DOHH2 (cell line): ENCODE data around the gene CTNNA2.

Source experiments
- H3F3A ChIP-seq: fragments of 200-600 bp; sonication (generic), shearing (Covaris generic); 2 replicates; pipeline ENCODE4 v1.6.0; 2016; ENCODE audit warnings: antibody characterized with exemption, mild to moderate bottlenecking; ENCODE audit not compliant: control insufficient read depth, insufficient read depth
- H3K27ac ChIP-seq: fragments of 200-600 bp; sonication (generic); 2 replicates; pipeline ENCODE4 v1.5.1; 2014; ENCODE audit warnings: low read depth, mild to moderate bottlenecking, low read length, moderate library complexity
- H3K27me3 ChIP-seq: fragments of 200-600 bp; sonication (generic); 2 replicates; pipeline ENCODE4 v1.6.1; 2014; ENCODE audit warnings: mild to moderate bottlenecking, low read length, mixed read lengths; ENCODE audit not compliant: control insufficient read depth
- H3K36me3 ChIP-seq: fragments of 200-600 bp; sonication (generic); 2 replicates; pipeline ENCODE4 v1.6.1; 2014; ENCODE audit warnings: mild to moderate bottlenecking, low read length, moderate library complexity, mixed read lengths; ENCODE audit not compliant: control insufficient read depth
- H3K4me1 ChIP-seq: fragments of 200-600 bp; sonication (generic); 2 replicates; pipeline ENCODE4 v1.6.1; 2014; ENCODE audit warnings: mild to moderate bottlenecking, low read length, mixed read lengths; ENCODE audit not compliant: control insufficient read depth
- H3K4me2 ChIP-seq: fragments of 200-600 bp; sonication (generic); 2 replicates; pipeline ENCODE4 v1.6.0; 2014; ENCODE audit warnings: mild to moderate bottlenecking, low read length, moderate library complexity
- H3K4me3 ChIP-seq: fragments of 200-600 bp; sonication (generic); 2 replicates; pipeline ENCODE4 v1.5.1; 2014; ENCODE audit warnings: mild to moderate bottlenecking, low read length, mixed read lengths
- H3K79me2 ChIP-seq: fragments of 200-600 bp; sonication (generic); 2 replicates; pipeline ENCODE4 v1.6.1; 2014; ENCODE audit warnings: mild to moderate bottlenecking, low read length, mixed read lengths; ENCODE audit not compliant: control insufficient read depth
- H3K9me2 ChIP-seq: fragments of 200-600 bp; sonication (generic); replicated peaks from 2 replicates; pipeline ENCODE4 v1.6.1; 2014; ENCODE audit warnings: mild to moderate bottlenecking, low read length, mixed read lengths; ENCODE audit not compliant: control insufficient read depth
- H3K9me3 ChIP-seq: fragments of 200-600 bp; sonication (generic); 2 replicates; pipeline ENCODE4 v1.6.1; 2014; ENCODE audit warnings: antibody characterized with exemption, low read length, mixed read lengths; ENCODE audit not compliant: control insufficient read depth, insufficient read depth
- H4K20me1 ChIP-seq: fragments of 200-600 bp; sonication (generic); 2 replicates; pipeline ENCODE4 v1.6.0; 2014; ENCODE audit warnings: low read depth, mild to moderate bottlenecking, antibody characterized with exemption, low read length, moderate library complexity; ENCODE audit not compliant: control insufficient read depth, insufficient read depth
- CTCF ChIP-seq: fragments of 200-600 bp; sonication (generic); IDR thresholded peaks from one replicate; pipeline ENCODE4 v1.5.1; 2014; ENCODE audit warnings: antibody characterized with exemption, mild to moderate bottlenecking, low read depth, low read length; ENCODE audit not compliant: poor library complexity, severe bottlenecking
- EZH2phosphoT487 ChIP-seq: fragments of 200-600 bp; sonication (generic); IDR thresholded peaks from 2 replicates; pipeline ENCODE4 v1.6.1; 2017; ENCODE audit warnings: borderline replicate concordance, mild to moderate bottlenecking, antibody characterized with exemption, low read length, moderate library complexity, mixed read lengths

Gene CTNNA2

GRCh38 chr2:80154231-80154915 is 641.5 kb downstream of the CTNNA2 start:
- Histone ChIP-seq H3K4me2 (no peak overlapping the region), H3K9me2 (no peaks in the 10 kb centered on the region), H3F3A (no peaks in the 10 kb centered on the region), H3K27ac (no peak overlapping the region), H3K4me1 (no peaks in the 10 kb centered on the region), H3K36me3 (no peaks in the 10 kb centered on the region), H3K27me3 (no peaks in the 10 kb centered on the region), H3K4me3 (no peak overlapping the region), H3K79me2 (no peaks in the 10 kb centered on the region), H3K9me3 (no peaks in the 10 kb centered on the region), H4K20me1 (no peaks in the 10 kb centered on the region)
- no peak for TF ChIP-seq EZH2phosphoT487

GRCh38 chr2:80164375-80164774 is 651.5 kb downstream of the CTNNA2 start:
- TF ChIP-seq CTCF = no peak
- Histone ChIP-seq H3K4me1 (no peaks in the 10 kb centered on the region), H3K4me2 (no peak overlapping the region), H3K9me3 (no peaks in the 10 kb centered on the region), H3K79me2 (no peaks in the 10 kb centered on the region), H3K36me3 (no peaks in the 10 kb centered on the region), H4K20me1 (no peaks in the 10 kb centered on the region), H3K27ac (no peak overlapping the region), H3K4me3 (no peak overlapping the region), H3K27me3 (no peaks in the 10 kb centered on the region), H3K9me2 (no peaks in the 10 kb centered on the region), H3F3A (no peaks in the 10 kb centered on the region)

- Histone ChIP-seq H3K9me3 (no peaks in the 10 kb centered on the region), H3K9me2 (no peaks in the 10 kb centered on the region), H3K27ac (no peak overlapping the region), H3F3A (no peaks in the 10 kb centered on the region), H3K4me2 (no peak overlapping the region), H3K36me3 (no peaks in the 10 kb centered on the region), H3K79me2 (no peaks in the 10 kb centered on the region), H3K27me3 (no peaks in the 10 kb centered on the region), H3K4me3 (no peak overlapping the region), H4K20me1 (no peaks in the 10 kb centered on the region), H3K4me1 (no peaks in the 10 kb centered on the region)
- TF ChIP-seq EZH2phosphoT487 = no peak
- no peak for TF ChIP-seq CTCF
Measured at GRCh38 chr2:80166483-80167171, 653.8 kb downstream of the CTNNA2 start.

- H3K27ac ChIP-seq = no peak overlapping the region
- no peak overlapping the region for H3K4me3 ChIP-seq
- no peak overlapping the region for H3K4me2 ChIP-seq
- no peaks in the 10 kb centered on the region for H3K36me3 ChIP-seq
- TF ChIP-seq EZH2phosphoT487 = no peak
- TF ChIP-seq CTCF = no peak
- no peaks in the 10 kb centered on the region for H3K79me2 ChIP-seq
- H3K9me2 ChIP-seq = no peaks in the 10 kb centered on the region
- no peaks in the 10 kb centered on the region for H3K9me3 ChIP-seq
- H3K27me3 ChIP-seq = no peaks in the 10 kb centered on the region
- H3F3A ChIP-seq = no peaks in the 10 kb centered on the region
- no peaks in the 10 kb centered on the region for H4K20me1 ChIP-seq
- H3K4me1 ChIP-seq = no peaks in the 10 kb centered on the region
Measured at GRCh38 chr2:80167284-80167808, 654.5 kb downstream of the CTNNA2 start.
